Tibial artery (tissue), 4 donors: Measurements from ENCODE around the gene EPHA1.
A peak's percentile ranks its signal among the peaks of the same experiment; 100 is the strongest.

Source experiments
- DNase-seq, 2 donors: peaks; one replicate each; pipeline ENCODE4 v3.0.0-alpha.2; 2019
- H3K27ac ChIP-seq, 2 donors: fragments of 200-600 bp; sonication (generic) in 1 of 2; 1 replicate in 1 of 2; 2 replicates in 1 of 2; pipeline ENCODE4 v1.5.1; 2018 to 2019; ENCODE audit warnings: mild to moderate bottlenecking in 1 of 2
- H3K27me3 ChIP-seq, 2 donors: fragments of 200-600 bp; sonication (generic) in 1 of 2; one replicate each; pipeline versions ENCODE4 v1.5.1 to v1.6.0; 2016 to 2019
- H3K36me3 ChIP-seq, 3 donors: fragments of 200-600 bp; sonication (generic) in 2 of 3; one replicate each; pipeline ENCODE4 v1.5.1; 2016 to 2019; ENCODE audit warnings: mild to moderate bottlenecking in 2 of 3
- H3K4me1 ChIP-seq, 4 donors: fragments of 200-600 bp; sonication (generic) in 2 of 4; 1 replicate in 3 of 4; 2 replicates in 1 of 4; pipeline ENCODE4 v1.5.1; 2016 to 2019
- H3K4me3 ChIP-seq, 2 donors: fragments of 200-600 bp; sonication (generic) in 1 of 2; 1 replicate in 1 of 2; 2 replicates in 1 of 2; pipeline ENCODE4 v1.5.1; 2018 to 2019; ENCODE audit warnings: mild to moderate bottlenecking in 2 of 2
- H3K9me3 ChIP-seq, 3 donors: fragments of 200-600 bp; sonication (generic) in 1 of 3; one replicate each; pipeline ENCODE4 v1.5.1; 2016 to 2019
- intact Hi-C: fragments of 100-400 bp; cut with DNase I; formaldehyde crosslinking; loops from one replicate; pipeline ENCODE4 v1.15.0; 2023; ENCODE audit warnings: low total_unique reads
- TF ChIP-seq, protein P1 (sequence below), 2 experiments: fragments of 200-600 bp in 1 of 2; fragments of 450-650 bp in 1 of 2; IDR thresholded peaks; one replicate each; pipeline ENCODE4 v1.5.1; 2017 to 2019; ENCODE audit warnings: antibody characterized with exemption in 2 of 2, mild to moderate bottlenecking in 1 of 2, moderate library complexity in 1 of 2

The EPHA1 gene

DNA sequence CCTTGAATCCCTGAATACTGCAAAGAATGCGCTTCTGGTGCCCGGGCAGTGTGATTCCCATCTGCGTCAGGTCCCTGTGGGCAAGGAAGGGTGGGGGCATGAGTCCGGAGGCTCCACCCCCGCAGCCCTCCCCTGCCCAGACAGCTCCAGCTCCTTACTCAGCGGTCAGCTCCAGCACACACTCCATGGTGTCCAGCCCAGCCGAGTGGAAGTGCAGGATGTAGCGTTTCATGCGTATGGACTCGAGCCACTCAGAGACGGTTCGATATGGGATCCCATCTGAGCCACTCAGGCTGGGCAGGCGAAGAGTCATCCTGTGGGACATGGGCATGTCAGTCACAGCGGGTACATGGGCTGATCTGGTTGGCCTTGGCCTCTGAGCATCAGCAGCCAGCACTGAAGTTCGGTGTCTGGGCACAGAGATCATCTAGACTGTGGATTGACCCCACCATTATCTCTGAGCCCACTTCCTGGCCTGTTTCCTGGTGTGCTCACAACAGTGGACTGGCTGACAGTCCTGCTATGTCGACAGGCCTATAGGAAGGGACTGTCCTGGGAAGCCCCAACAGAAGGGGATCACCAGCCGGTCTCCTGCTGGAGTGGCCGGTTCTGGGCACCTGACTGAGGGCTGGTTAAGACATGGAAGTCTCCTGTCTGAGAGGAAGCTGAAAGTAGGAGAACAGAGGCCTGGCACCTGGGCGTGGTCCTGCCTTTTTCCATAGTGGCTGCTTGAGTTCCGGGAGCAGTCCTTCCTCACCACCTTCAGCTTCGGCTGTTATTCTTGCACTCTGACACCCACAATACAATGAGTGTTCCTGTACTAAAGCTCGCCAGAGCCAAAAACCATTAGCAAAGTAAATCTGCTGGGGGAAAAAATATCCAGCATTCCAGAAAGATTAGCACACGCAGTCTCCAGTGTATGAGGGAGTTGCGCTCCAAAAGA is 16.9 kb downstream of the EPHA1 start:
- H3K9me3 ChIP-seq, result no peaks in the 10 kb centered on the region
- H3K36me3 ChIP-seq, result peaks cover 28 to 77% (median 56%) of the 10 kb centered on the region in 3 donors
- no peaks in the 10 kb centered on the region for H3K27me3 ChIP-seq
- TF ChIP-seq, protein P1, sequence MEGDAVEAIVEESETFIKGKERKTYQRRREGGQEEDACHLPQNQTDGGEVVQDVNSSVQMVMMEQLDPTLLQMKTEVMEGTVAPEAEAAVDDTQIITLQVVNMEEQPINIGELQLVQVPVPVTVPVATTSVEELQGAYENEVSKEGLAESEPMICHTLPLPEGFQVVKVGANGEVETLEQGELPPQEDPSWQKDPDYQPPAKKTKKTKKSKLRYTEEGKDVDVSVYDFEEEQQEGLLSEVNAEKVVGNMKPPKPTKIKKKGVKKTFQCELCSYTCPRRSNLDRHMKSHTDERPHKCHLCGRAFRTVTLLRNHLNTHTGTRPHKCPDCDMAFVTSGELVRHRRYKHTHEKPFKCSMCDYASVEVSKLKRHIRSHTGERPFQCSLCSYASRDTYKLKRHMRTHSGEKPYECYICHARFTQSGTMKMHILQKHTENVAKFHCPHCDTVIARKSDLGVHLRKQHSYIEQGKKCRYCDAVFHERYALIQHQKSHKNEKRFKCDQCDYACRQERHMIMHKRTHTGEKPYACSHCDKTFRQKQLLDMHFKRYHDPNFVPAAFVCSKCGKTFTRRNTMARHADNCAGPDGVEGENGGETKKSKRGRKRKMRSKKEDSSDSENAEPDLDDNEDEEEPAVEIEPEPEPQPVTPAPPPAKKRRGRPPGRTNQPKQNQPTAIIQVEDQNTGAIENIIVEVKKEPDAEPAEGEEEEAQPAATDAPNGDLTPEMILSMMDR (IDR thresholded peaks at IDR 0.05), result no peak
- peak overlapping the region; percentile 23 to 31 for H3K4me3 ChIP-seq
- intact Hi-C loops, result no loop called here
- H3K27ac ChIP-seq, result peak overlapping the region; percentile 96 to 100
- peak; percentile 88 to 97 for DNase-seq
- peaks cover 5 to 80% (median 66%) of the 10 kb centered on the region in 4 donors for H3K4me1 ChIP-seq

DNA sequence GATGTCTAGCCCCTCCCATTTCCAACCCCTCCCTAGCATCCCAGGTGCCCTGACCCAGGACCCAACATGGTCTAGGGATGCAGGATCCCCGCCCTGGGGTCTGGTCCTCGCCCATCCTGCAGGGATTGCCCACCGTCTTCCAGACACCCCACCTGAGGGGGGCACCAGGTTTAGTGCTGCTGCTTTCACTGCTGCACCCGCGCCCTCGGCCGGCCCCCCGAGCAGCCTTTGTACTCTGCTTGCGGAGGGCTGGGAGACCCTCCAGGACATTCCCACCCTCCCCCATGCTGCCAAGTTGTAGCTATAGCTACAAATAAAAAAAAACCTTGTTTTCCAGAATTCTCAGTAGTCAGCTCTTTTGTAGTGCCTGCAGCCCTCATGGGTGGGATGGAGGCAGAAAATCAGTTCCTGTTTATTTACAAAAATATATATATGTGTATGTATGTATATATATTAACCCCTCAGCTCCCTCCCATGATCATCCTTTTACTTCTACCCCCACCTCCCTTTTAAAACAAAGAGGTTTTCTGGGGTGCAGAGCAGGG is 17.8 kb downstream of the EPHA1 start:
- Histone ChIP-seq H3K27ac (peak overlapping the region; percentile 96 to 100), H3K27me3 (no peaks in the 10 kb centered on the region), H3K4me3 (no peak overlapping the region), H3K9me3 (no peaks in the 10 kb centered on the region), H3K4me1 (peaks cover 5 to 85% (median 73%) of the 10 kb centered on the region in 4 donors), H3K36me3 (peaks cover 28 to 69% (median 52%) of the 10 kb centered on the region in 3 donors)
- TF ChIP-seq, protein P1 (IDR thresholded peaks at IDR 0.05), result no peak
- intact Hi-C loops, result no loop called here
- peak in 1 of 2 donors; percentile 64 for DNase-seq

DNA sequence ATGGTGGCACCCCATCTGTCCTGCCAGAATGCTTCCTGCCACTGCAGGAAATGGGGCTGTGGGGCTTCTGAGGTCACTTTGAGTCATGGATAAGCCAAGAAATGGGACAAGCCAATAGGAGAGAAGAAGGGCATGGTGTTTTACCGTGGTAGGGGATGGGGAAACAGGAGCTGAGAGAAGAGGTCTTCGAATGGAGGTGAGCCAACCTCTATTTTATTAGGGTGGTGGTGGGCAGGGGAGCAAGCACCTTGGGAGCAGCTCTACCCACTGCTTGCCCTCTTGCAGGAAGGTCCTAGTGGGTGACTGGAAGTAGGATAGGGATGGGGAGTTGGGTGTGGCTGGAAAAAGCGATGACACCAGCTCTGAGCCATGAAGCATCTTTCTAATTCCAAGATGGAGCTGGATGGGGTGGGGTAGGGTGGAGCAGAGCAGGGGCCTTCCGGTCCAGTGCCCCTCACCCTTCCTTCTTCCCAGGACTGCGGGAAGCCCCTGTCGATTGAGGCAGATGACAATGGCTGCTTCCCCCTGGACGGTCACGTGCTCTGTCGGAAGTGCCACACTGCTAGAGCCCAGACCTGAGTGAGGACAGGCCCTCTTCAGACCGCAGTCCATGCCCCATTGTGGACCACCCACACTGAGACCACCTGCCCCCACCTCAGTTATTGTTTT is 18.4 kb downstream of the EPHA1 start:
- intact Hi-C loops, result no loop called here
- H3K4me1 ChIP-seq, result peaks cover 5 to 89% (median 78%) of the 10 kb centered on the region in 4 donors

DNA sequence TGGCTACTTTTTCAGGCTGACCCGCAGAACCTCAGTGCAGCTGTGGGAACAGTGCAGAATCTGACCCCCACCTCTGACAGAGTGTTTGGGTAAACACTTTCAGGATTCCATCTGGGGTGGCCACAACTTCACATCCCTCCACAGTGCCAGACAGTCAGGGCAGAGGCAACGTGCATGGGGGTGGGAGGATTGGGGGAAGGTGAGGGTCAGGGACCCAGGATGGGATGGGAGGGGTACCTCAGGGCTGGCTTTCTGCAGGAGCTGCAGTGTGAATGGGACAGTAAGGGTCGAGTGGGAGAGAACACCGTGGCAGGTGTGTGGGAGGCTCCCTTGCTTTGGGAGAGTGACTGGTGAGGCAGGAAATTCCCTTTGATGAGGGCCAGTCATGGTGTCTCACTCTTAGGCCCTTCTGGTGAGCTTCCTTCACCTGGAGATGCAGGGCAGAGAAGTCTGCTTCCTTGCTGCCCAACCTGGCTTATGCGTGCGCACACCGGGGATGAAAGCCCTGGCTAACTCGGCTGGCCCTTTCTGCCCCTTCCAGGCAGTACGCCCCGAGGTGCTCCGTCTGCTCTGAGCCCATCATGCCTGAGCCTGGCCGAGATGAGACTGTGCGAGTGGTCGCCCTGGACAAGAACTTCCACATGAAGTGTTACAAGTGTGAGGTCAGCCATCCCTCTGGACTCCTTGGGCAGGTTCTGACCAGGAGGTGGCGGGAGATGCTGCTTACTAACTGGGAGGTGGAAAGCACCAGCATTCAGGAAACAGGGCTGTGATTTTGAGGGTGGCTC is 19.1 kb downstream of the EPHA1 start:
- Histone ChIP-seq H3K27ac (peak overlapping the region; percentile 96 to 100), H3K4me3 (no peak overlapping the region), H3K27me3 (no peaks in the 10 kb centered on the region), H3K9me3 (no peaks in the 10 kb centered on the region), H3K36me3 (peaks cover 28 to 55% (median 52%) of the 10 kb centered on the region in 3 donors), H3K4me1 (peaks cover 5 to 96% (median 86%) of the 10 kb centered on the region in 4 donors)
- peak in 1 of 2 donors; percentile 63 for DNase-seq
- TF ChIP-seq, protein P1 (IDR thresholded peaks at IDR 0.05), result no peak
- intact Hi-C loops, result no loop called here

More for the DNA sequence above, 18.4 kb downstream of the EPHA1 start:
- Histone ChIP-seq H3K27me3 (no peaks in the 10 kb centered on the region), H3K9me3 (no peaks in the 10 kb centered on the region), H3K4me3 (no peak overlapping the region), H3K36me3 (peaks cover 28 to 63% (median 52%) of the 10 kb centered on the region in 3 donors), H3K27ac (peak overlapping the region; percentile 96 to 100)
- TF ChIP-seq, protein P1 (IDR thresholded peaks at IDR 0.05), result no peak
- peak in 1 of 2 donors; percentile 61 for DNase-seq
